Activated CD8-positive, alpha-beta memory T cell treated with anti-CD3 and anti-CD28 coated beads, Interleukin-2, amount 50 U/mL, for 4 hours (primary cell): ENCODE results near the gene CPNE4.
"Not testable (repeated sequence)": the region's sequence is repeated elsewhere in the genome, so short reads cannot be mapped to it uniquely, and the experiment has no call there.

Experiments used
- DNase-seq: peaks from one replicate; pipeline ENCODE4 v3.0.0-alpha.2; 2020

Gene CPNE4

DNA sequence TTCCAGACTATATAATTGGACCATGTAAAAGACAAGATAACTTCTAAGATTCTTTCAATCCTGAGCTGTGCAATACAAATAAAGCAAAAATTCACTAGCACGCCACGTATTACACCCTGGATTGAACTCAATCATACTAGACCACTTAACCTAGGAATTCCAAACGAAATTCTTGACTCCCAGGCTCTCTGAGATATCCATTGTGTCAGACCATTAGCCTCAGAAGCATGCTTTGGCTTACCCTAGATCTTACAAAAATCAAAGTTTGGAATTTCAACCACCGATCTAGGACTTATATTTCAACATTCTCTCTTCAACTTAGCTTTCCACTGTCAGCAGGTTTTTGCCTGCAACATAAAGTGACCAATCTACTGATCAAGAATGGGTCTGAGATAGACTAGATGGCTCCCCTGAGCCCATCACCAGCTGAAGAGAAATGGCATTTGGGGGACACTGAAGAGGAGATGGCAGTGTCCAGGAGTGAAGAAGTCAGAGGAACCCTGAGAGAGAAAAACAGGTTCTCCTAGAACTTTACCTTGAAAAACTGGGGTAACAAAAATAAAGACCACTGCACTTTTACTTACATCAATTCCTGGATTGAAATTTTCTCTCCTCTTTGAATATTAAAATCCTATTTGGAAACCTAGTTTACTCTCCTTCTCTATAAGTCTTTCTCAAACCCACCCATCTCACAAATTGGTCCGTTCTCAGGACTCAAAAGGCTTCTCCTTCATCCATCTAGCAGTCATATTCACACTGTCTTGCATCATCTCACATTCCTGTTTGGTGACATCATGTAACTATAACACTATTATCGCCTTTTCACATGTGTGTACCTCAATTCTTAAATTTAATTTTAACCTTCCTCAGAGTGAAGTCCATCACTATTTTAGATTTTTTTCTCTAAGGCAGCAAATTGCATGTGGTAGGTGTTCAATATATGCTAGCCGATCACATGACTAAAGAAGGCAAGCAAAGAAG lies 18.5 kb downstream of the CPNE4 start:
- no peak for DNase-seq

DNA sequence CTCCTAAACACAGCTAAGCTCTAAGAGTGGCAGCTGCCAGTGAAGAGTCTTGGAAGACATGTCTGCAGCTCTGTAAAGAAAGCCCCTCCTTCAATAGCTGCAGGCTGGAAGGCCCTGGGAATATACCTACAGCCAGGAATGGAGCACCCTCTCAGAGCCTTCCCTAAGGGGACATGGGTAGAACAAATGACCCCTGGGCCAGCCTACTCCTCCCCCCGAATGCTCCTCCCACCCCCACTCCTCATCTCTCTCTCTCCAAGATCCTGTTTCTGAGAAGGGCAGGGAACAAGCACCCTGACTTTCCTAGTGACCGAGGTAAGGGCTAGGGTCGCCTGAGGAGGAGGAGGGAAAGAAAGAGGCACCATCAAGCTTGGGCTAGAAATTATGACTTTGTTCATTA lies 20.7 kb downstream of the CPNE4 start:
- no peak for DNase-seq

DNA sequence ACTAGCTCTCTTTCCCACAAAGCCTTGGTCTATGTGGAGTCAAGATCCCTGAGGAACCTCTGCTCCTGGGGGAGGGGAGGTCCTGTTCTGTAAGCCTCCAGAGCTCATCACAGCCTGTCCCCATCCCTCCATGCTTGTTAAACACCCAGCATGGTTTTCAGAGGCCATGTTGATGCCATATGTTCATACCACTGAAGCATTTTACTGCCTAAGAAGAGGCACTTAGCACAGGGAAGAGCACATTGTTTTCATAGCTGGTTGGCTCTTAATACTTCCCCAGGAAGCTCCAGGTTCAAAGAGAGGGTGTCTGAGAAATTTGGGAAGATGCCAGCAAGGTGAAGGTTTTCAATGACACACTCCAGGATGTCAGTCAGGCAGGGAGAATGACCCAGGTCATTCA lies 25.6 kb downstream of the CPNE4 start:
- DNase-seq = no peak

DNA sequence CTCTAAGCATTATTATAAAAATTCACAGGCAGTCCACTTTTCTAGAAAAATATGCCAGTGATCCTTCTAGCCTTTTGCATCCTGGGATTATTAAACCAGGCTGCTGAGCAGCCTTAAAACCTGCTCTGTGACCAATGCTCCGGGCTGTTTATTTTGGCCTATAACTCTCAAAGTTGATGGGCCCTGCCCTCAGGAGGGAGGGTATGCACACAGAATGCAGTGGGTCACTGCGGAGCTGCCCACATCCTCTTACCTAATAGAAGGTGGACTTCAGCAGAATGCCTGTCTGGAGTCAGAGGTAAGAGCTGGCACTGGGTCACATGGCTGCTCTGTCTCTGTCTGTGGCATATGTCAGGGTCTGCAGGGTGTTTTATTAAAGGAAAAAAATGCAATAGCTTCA lies 26.0 kb downstream of the CPNE4 start:
- no peak for DNase-seq

DNA sequence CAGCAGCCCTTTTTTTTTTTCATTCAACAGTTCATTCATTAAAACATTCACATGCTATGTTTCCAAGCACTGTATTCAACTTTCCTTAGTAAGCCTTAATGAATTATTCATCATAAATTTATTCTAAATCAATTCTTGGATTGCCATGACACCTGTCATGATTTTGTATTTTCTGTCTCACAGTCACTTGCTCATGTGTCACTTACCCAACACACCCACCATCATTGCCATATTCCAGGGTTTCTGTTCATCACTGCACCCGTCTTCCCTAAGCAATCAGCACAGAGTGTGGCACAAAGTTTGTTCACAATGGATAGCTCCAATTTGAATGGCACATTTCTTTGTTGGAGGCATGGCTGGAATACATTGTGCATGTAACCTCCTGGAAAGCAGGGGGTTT lies 27.2 kb downstream of the CPNE4 start:
- DNase-seq = no peak

DNA sequence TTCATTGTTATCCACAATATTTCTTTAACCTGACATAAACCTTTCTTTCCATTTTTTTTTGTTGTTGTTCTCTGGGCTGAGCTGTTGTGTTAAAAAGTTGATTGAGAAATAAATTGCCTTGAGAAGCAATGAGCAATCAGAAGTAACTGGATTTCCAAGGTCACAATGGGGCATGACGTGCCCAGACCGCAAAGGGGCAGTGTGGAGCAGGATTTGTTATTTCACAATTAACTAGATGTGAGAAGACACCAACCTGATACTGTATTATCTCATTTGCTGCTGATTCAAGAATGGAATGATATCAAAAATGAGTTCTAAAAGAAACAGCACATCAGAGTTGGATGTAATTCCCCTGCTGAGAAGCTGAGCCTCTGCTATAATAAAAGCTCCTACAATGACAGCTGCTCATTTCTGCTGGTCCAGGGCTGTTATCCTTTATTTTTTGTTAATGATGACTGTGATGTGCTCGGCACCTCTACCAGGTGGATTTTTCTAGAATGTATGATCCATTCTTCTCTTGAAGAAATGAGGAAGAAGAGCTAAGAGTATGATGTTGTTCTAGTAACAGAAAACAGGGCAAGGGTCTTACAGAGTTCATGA lies 28.1 kb downstream of the CPNE4 start:
- no peak for DNase-seq

DNA sequence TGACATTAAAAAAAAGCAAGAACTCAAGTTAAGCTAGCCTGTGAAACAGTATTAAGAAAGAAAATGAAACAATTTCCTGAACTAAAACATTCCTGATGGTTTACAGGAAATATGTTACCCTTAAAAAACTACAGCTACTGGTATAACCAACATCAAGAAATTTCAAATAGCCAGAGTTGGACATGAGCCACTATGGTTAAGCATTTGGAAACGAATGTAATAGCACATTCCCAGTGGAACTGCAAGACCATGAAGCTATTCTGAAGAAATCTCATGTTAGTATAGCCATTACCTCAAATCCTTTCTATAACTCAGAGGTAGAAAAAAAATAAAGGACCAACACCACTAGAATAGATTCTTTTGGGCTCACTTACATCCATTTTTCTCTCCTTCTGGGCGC lies 30.2 kb downstream of the CPNE4 start:
- DNase-seq = no peak

DNA sequence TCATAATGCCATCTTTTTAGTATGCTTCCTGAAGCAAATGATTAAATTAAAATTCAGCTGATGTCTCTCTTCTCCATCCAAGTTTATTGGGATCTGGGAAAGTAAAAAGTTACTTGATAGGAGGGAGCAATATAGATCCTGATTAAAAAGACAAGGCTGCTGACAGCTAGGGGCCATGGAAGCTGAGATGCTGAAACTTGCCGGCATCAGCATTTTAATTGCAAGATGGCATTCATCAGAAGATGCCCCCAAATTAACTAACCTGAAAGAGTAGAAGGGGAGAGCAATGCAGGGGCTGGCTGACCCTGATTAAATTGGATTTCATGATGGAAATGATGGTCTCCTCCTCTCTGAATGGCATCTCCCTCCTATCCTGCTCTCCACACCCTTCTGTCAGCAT lies 31.1 kb downstream of the CPNE4 start:
- DNase-seq = no peak

DNA sequence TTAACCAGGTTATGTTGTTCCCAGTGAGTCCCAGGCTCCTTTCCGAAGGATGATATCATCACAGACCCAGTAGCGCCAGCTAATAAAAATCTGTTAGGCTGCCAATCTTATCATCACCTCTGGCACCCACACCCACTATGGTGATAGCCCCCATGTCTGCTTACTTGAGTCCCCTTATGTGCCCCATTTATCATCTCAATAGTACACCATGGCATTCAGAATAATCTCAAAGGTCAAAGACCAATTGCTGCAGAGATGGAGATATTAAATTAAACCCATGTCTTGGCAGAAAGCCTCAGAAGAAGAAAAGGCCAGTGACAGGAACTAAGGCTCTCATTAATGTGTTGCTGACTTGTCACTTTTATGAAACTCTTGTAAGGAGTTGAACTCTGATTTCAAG lies 32.8 kb downstream of the CPNE4 start:
- no peak for DNase-seq

DNA sequence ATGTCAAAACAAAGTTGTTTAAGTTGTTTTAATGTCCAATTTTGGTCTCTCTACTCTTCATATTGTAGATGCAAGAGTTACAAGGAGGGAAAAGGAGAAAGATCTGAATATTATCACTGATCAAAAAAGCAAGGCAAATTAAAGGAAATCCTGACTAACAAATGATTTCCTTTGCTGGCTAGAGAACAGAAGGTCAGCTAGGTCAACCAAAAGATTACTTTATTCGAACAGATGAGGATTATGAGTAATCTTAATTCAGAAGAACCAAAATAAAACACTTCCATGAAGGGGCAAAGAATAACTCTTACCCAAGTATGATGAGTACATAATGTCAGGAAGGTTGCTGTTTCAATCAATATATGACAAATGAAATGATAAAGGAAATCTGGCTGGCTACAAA lies 33.8 kb downstream of the CPNE4 start:
- no peak for DNase-seq

DNA sequence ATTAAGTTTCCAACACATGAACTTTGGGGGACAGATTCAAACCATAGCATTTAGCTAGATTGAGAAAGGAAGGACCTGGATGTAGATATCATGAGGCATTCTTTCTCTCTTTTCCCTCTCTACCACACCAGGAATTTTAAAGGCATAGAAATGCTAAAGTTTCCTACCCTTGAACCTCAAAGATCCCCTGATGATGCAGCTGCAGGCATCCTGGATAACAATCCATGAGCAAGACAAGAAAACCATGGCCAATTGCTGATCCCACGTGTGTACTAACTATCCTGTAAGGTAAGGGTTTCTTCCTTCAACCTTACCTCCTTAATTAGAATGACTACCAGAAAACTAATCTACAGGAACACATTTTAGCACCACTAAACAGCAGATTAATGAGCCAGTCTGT lies 36.8 kb downstream of the CPNE4 start:
- no peak for DNase-seq

DNA sequence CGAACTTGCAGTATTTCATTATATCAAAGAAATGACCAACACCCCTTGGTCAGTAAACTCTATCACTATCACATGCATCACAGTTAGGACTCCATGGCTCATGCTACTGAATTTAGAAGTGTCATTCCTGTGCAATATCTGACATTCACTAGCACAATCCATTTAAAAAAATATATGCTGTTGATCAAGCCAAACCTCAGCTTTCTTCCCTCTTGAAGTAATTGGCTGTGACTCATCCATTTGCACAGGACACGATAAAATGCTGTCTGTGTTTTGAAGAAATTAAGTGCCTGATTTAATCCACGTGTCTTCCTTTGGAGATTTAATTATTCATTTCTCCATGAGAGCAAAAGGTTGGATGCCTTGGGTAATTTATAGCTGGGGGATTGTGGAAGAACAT lies 38.9 kb downstream of the CPNE4 start:
- DNase-seq = no peak

DNA sequence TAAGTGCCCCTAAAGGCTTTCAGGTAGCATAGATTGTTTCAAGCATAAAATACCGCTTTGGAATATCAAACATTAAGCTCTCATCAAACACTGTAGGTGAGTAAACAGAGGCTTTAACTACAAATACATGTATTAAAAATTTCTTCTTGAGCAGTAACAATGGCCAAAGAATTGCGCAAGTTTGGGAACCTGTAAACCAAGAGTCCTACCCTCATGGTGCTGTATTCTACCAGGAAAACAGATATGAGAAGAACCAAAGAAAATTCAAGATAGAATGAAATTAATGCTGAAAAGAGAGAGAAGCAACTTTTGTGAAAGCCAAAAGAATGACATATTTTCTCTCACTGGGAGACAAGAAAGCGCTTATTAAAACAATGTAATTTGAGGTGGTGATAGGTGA lies 45.5 kb downstream of the CPNE4 start:
- no peak for DNase-seq

DNA sequence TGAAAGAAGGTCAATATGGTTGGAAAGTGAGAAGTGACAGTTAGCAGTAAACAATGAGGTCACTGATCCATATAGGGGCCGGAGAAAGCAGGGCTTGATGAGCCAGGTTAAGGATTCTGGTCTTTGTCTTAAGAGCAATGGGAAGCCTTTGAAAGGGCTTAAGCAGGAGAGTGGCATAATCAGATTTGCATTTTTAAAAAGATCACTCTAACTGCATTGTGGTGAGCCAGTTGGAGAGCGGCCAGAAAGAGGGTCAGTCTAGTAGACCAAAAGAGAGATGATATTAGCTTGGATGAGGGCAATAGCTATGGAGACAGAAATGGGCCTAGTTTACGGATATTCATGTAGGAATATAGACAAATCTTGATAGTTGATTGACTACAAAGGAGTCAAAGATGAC lies 46.6 kb downstream of the CPNE4 start:
- DNase-seq = no peak

DNA sequence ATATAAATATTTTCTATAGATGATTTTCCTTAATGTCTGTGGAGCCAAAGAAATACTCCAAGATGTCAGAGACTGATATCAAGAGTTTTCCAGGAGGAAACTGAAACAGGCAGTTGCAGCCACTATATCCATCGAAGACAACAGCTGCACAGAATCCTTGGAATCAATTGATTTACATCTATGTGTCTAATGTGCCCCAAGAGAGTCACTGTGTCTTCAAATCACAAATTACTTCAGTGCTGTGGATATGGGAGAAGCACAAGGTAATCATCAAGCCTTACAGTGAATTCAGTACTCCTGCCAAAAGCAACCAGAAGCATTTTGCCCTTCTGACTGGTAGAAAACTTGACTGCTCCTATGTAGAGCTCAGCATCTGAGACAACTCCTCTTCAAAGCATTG lies 51.1 kb downstream of the CPNE4 start:
- DNase-seq = no peak

DNA sequence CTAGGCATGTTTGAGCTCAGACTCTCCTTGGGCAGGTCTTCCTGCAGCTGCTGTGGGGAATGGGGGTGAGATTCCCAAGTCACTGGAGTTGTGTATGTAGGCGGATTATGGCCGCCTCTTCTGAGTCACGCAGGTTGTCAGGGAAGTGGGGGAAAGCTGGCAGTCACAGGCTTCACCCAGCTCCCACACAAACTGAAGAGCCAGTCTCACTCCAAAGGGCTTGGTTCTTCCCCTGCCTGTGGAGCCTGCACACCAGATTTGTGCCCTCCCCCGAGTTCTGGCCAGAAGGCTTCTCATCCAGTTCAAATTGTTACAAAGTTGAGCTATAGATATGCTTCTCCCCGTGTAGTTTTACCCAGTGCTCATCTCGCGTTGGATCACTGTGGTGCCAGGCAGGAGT lies 53.5 kb downstream of the CPNE4 start:
- DNase-seq = no peak

DNA sequence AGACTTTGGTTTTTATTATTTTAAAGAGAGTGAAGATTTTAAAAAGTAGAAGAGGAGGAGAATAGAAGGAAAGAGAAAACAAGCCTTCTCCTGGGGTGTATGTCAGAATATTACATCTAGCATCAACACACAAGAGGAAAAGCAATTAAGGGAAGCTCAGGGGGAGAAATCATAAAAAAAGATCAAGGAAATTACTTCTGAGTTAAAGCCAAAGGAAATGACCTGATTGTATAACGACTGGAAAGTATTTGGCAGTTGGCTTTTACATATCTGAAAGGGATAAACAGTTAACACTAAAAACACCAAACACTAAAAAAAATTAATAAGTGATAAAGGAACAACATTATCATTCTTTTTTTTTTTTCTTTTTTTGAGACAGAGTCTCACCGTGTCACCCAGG lies 58.4 kb downstream of the CPNE4 start:
- DNase-seq = no peak

DNA sequence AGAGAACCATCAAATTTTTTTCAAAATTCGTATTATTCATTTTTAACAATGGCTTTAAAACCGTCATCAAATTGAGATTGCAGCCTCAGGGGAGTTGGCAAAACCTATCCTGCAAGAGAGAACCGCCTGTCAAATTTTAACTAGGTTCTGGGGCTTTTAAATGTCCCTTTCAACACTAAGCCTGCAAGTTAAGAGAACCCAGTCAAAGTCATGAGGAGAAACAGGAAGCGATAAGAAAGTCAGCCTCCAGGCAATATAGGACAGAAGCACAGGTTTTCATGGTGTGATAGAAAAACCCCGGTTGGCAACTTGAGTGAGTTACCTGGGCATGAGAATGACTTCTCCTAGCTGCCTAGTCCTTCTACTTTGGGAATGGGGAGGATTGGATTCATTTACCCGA lies 59.8 kb downstream of the CPNE4 start:
- DNase-seq = no peak

DNA sequence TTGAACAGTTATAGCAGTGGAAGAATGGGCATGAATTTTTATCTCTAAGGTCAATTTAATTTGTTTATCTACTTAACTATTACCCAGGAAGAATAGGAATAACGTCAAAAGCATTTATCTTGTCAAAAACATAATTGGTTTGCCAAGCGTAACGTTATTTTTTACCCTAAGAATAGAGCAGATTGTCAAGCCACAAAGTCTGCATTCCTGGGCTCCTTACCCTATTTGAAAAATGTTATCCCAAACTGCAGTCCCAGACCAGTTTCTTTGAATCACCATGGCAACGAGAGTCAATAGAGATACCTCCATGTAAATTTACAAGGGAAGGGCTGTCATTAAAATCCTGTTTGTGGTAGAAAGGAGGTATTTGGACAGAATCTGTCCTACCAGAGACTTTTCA lies 61.1 kb downstream of the CPNE4 start:
- no peak for DNase-seq

DNA sequence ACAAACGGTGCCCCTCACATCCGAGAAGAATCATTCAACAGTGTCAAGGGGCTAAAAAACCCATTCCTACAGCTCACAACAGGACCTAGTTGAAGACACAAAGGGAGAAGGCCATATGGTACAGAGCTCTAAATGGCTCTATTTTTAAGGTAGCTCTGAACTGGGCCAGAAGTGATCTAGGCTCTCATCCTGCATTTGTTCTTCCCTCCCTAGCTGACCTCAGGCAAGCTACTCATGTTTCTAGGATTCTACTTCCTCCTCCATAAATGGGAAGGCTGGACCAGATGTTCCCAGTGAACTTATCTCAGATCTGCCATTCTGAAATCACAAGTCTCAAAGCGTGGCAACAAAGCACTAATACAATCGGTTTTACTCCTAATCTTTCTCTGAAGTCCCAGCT lies 62.3 kb downstream of the CPNE4 start:
- DNase-seq = no peak

DNA sequence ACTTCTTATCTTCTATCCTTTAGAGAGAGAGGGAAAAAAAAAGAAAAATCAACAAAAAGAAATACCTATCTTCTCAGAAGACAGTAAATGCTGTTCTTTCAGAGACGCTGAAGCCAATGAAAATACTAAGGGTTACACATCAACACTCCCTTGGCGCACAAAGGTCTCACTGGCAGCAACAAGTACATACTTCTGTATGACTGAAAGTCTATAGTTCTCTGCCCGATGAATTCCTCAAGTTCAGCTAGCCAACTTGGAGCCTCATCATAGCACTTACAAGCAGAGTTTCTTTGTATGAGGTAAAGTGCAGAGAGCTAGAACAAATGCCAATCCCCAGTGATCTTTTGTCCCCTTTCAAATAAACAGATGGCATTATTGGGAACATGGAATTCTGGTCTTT lies 62.7 kb downstream of the CPNE4 start:
- no peak for DNase-seq

DNA sequence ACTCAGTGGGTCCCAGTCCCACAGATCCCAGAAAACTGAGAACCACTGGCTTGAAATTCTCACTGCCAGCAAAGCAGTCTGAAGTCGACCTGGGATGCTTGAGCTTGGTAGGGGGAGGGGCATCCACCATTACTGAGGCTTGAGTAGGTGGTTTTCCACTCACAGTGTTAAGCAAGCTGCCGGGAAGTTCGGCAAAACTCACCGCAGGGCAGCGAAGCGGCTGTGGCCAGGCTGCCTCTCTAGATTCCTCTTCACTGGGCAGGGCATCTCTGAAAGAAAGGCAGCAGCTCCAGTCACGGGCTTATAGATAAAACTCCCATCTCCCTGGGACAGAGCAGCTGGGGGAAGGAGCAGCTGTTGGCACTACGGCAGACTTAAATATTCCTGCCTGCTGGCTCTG lies 71.4 kb downstream of the CPNE4 start:
- not testable (repeated sequence) for DNase-seq

DNA sequence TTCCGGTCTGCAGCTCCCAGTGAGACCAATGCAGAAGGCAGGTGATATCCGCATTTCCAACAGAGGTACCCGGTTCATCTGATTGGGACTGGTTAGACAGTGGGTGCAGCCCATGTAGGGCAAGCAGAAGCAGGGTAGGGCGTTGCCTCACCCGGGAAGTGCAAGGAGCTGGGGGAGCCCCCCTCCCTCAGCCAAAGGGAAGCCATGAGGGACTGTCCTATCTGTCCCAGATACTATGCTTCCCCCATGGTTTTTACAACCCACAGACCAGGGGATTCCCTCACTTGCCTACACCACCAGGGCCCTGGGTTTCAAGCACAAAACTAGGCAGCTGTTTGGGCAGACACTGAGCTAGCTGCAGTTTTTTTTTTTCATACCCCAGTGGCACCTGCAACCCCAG lies 71.8 kb downstream of the CPNE4 start:
- no peak for DNase-seq

DNA sequence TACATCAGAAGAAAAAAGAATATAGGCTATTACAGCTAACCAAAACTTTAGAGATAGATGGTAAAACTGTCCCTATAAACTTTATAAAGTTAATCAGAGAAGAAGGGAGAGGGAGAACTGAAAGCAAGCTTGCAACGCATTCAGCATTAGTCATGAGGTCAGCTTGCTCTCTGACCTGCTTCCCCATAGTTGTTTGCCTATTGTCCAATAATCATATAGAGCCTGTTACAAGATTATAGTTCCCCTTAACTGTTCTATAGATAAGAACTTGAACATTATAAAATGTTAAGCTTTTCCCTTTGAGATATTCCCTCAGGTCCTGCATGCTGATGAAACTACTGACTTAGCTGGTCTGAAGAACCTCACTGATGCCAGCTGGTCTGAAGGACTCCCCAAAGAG lies 74.5 kb downstream of the CPNE4 start:
- no peak for DNase-seq

DNA sequence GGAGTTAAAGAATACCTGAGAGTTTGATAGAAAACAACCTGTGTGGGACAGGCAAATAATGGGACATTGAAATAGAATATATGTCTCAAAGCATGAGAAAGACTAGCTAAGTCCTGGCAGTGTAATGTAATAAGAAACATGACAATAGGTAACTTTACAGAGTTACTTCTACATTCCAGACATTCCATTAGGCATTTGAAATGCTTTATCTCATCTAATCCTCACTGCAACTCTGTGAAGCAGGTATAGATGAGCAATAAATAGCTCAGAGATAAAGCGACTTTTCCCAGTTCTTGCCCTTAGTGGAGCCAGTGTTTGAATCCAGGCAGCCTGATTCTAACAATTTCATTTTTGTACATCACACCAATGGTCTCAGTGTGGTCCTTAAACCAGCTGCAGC lies 76.8 kb downstream of the CPNE4 start:
- no peak for DNase-seq
